Eye (tissue), 1 donor: ENCODE measurements around the gene TCP11X2.
"Not testable (repeated sequence)": the region's sequence is repeated elsewhere in the genome, so short reads cannot be mapped to it uniquely, and the experiment has no call there.

Source experiments
- DNase-seq: peaks from one replicate; pipeline ENCODE4 v3.0.0-alpha.2; 2015

Gene TCP11X2

GRCh38 chrX:102471762-102472220, at the start of gene TCP11X2:
Gene TCP11X2, minus strand, starts transcription at chrX:102471812.
- not testable (repeated sequence) for DNase-seq

- peak; percentile 60 for DNase-seq
Measured at GRCh38 chrX:102517326-102517725, 45.7 kb upstream of the TCP11X2 start.

- DNase-seq = peak; percentile 91
Measured at GRCh38 chrX:102515975-102516941, 44.6 kb upstream of the TCP11X2 start, which contains the start of gene TMSB15A. Gene TMSB15A, minus strand, starts transcription at chrX:102516739.

- DNase-seq = no peak
Measured at GRCh38 chrX:102514536-102514935, 42.9 kb upstream of the TCP11X2 start.

- no peak for DNase-seq
Measured at GRCh38 chrX:102498732-102499131, 27.1 kb upstream of the TCP11X2 start.

- no peak for DNase-seq
Measured at GRCh38 chrX:102491766-102492165, 20.2 kb upstream of the TCP11X2 start.

- not testable (repeated sequence) for DNase-seq
Measured at GRCh38 chrX:102478765-102479164, 7.2 kb upstream of the TCP11X2 start.

GRCh38 chrX:102470215-102470614, 1.4 kb downstream of the TCP11X2 start:
- not testable (repeated sequence) for DNase-seq

- not testable (repeated sequence) for DNase-seq
Measured at GRCh38 chrX:102458615-102459014, 13.0 kb downstream of the TCP11X2 start.

GRCh38 chrX:102439908-102440307, 31.7 kb downstream of the TCP11X2 start, which contains the start of gene NXF2B:
Gene NXF2B, minus strand, starts transcription at chrX:102440008. Its CDS starts 59,972 bp downstream, at chrX:102380036.
- not testable (repeated sequence) for DNase-seq

GRCh38 chrX:102414493-102414892, 57.1 kb downstream of the TCP11X2 start:
- DNase-seq = not testable (repeated sequence)
